HepG2 (cell line): Measurements from ENCODE around the gene AMHR2. TPM values are rescaled to one million over a fixed set of nuclear protein-coding genes. Genes with fewer than 3 reads are reported as not detected.
A peak's percentile ranks its signal among the peaks of the same experiment; 100 is the strongest.

ENCODE experiments used
- ATAC-seq: fragments of 200-7000 bp; cut with Tn5 transposase; 3 replicates; pipeline ENCODE4 v1.9.1; 2020; ENCODE audit warnings: mild to moderate bottlenecking, moderate library complexity
- BruUV-seq: library from RNA; stranded (reverse); fragments of 400-500 nt; replicated peaks from 2 replicates; lab custom pipeline; 2021; lab: Mats Ljungman, UMichigan
- CTCF ChIA-PET: fragments of 300-600 bp; formaldehyde crosslinking; extraction: SDS; loops from one replicate; lab custom pipeline; 2021; ENCODE audit warnings: low total read pairs, inconsistent platforms, low intra/inter-chr PET ratio; lab: Yijun Ruan, JAX
- POLR2A ChIA-PET: fragments of 350-600 bp; sonication (Branson Sonifier 250); formaldehyde crosslinking; loops from one replicate; lab custom pipeline; 2020; ENCODE audit warnings: antibody characterized with exemption, inconsistent platforms; lab: Yijun Ruan, JAX
- DNase-seq: peaks from one replicate; pipeline ENCODE4 v3.0.0-alpha.2; 2015; ENCODE audit warnings: low spot score
- FAIRE-seq: peaks from 3 replicates; lab custom pipeline; 2011; peaks lifted over from hg19 to GRCh38; lab: Jason Lieb, UNC
- H2AFZ ChIP-seq: one replicate; pipeline ENCODE4 v1.6.1; 2011; ENCODE audit warnings: low read length, inconsistent platforms
- H3K27ac ChIP-seq: fragments of 300-600 bp; 3 replicates; pipeline ENCODE4 v1.8.0; 2011; ENCODE audit warnings: mixed run types, mild to moderate bottlenecking, mixed read lengths, low read length, inconsistent platforms; ENCODE audit not compliant: insufficient read depth; ENCODE audit errors: extremely low read length
- H3K27me3 ChIP-seq, 2 experiments: fragments of 200-600 bp in 1 of 2; 2 replicates in 1 of 2; 3 replicates in 1 of 2; pipeline versions ENCODE4 v1.6.0 to v1.8.0; 2011; ENCODE audit warnings: low read length in 2 of 2, mild to moderate bottlenecking in 2 of 2, moderate library complexity in 2 of 2, inconsistent platforms in 1 of 2; ENCODE audit not compliant: insufficient read depth in 2 of 2, control insufficient read depth in 1 of 2
- H3K36me3 ChIP-seq, 2 experiments: fragments of 200-600 bp in 1 of 2; replicated peaks in 1 of 2; 2 replicates in 1 of 2; 3 replicates in 1 of 2; pipeline versions ENCODE4 v1.5.1 to v1.8.0; 2011; ENCODE audit warnings: low read length in 2 of 2, inconsistent platforms in 1 of 2; ENCODE audit not compliant: insufficient read depth in 2 of 2, control insufficient read depth in 1 of 2
- H3K4me1 ChIP-seq: 2 replicates; pipeline ENCODE4 v1.5.1; 2012; ENCODE audit warnings: low read length, inconsistent platforms; ENCODE audit not compliant: insufficient read depth
- H3K4me2 ChIP-seq: 2 replicates; pipeline ENCODE4 v1.6.0; 2011; ENCODE audit warnings: low read depth, low read length, inconsistent platforms
- H3K4me3 ChIP-seq, 3 experiments: fragments of 200-600 bp in 1 of 3; sonication (generic), shearing (Covaris generic) in 1 of 3; replicated peaks in 1 of 3; 2 replicates each; pipeline ENCODE4 v1.5.1; 2011 to 2016; ENCODE audit warnings: low read length in 3 of 3, inconsistent platforms in 2 of 3, low read depth in 2 of 3, mild to moderate bottlenecking in 2 of 3, control low read depth in 1 of 3, mixed read lengths in 1 of 3; ENCODE audit not compliant: insufficient read depth in 1 of 3
- H3K79me2 ChIP-seq: one replicate; pipeline ENCODE4 v1.6.1; 2011; ENCODE audit warnings: low read length, inconsistent platforms; ENCODE audit not compliant: insufficient read depth
- H3K9ac ChIP-seq: 2 replicates; pipeline ENCODE4 v1.6.0; 2011; ENCODE audit warnings: mild to moderate bottlenecking, low read depth, low read length, inconsistent platforms; ENCODE audit not compliant: insufficient read depth
- H3K9me3 ChIP-seq: 2 replicates; pipeline ENCODE4 v1.5.1; 2012; ENCODE audit warnings: mild to moderate bottlenecking, low read length
- H4K20me1 ChIP-seq: 2 replicates; pipeline ENCODE4 v1.6.0; 2011; ENCODE audit warnings: inconsistent platforms, mild to moderate bottlenecking, low read length, moderate library complexity; ENCODE audit not compliant: insufficient read depth
- FOXM1 ChIP-seq: sonication (generic); formaldehyde crosslinking; IDR thresholded peaks from 2 replicates; pipeline ENCODE4 v1.5.0; 2020; ENCODE audit warnings: missing genetic modification reagents
- MEF2D ChIP-seq: sonication (generic); formaldehyde crosslinking; IDR thresholded peaks from 2 replicates; pipeline ENCODE4 v1.5.1; 2020; ENCODE audit warnings: mild to moderate bottlenecking, missing genetic modification reagents
- MIER2 ChIP-seq: IDR thresholded peaks from 2 replicates; pipeline ENCODE4 v1.6.1; 2016; ENCODE audit warnings: missing biosample characterization, missing genetic modification reagents
- MLLT10 ChIP-seq: sonication (generic); formaldehyde crosslinking; IDR thresholded peaks from 2 replicates; pipeline ENCODE4 v1.4.0; 2020; ENCODE audit warnings: missing genetic modification reagents
- NKX3-1 ChIP-seq: sonication (generic); formaldehyde crosslinking; IDR thresholded peaks from 2 replicates; pipeline ENCODE4 v1.5.0; 2020; ENCODE audit warnings: missing genetic modification reagents
- RBFOX2 ChIP-seq: fragments of 200-400 bp; formaldehyde crosslinking; IDR thresholded peaks from 2 replicates; pipeline ENCODE4 v1.6.1; 2017; ENCODE audit warnings: low read depth, mild to moderate bottlenecking, low read length
- RBM22 ChIP-seq: fragments of 200-400 bp; formaldehyde crosslinking; optimal IDR thresholded peaks from 2 replicates; pipeline ENCODE3; 2017; ENCODE audit warnings: mild to moderate bottlenecking, low read length, moderate library complexity
- SNAPC2 ChIP-seq: sonication (generic); formaldehyde crosslinking; IDR thresholded peaks from 2 replicates; pipeline ENCODE4 v1.8.1; 2022; ENCODE audit warnings: mild to moderate bottlenecking, missing genetic modification reagents
- SOX13 ChIP-seq, 3 experiments: fragments of 450-650 bp in 1 of 3; sonication (generic) in 1 of 3; formaldehyde crosslinking in 1 of 3; IDR thresholded peaks in 2 of 3; conservative IDR thresholded peaks in 1 of 3; 2 replicates each; pipeline versions ENCODE4 v1.5.0 to v1.6.1; 2016 to 2020; ENCODE audit warnings: antibody characterized with exemption in 1 of 3, mild to moderate bottlenecking in 1 of 3, missing compliant biosample characterization in 1 of 3, missing genetic modification reagents in 1 of 3, moderate library complexity in 1 of 3
- WGBS: methylation state at CpG from one replicate; pipeline ENCODE4 v1.1.6; 2017; ENCODE audit warnings: low lambda C conversion rate; 5-methylcytosine and 5-hydroxymethylcytosine counted together
- in situ Hi-C: cut with HindIII; loops from 2 replicates; pipeline ENCODE4 v1.10.0; 2017; ENCODE audit warnings: low pct_unique_long_range_greater_than_20kb; ENCODE audit not compliant: extremely low pct_ligation_motif_present
- intact Hi-C: fragments of 100-400 bp; cut with micrococcal nuclease; formaldehyde crosslinking; loops from one replicate; pipeline ENCODE4 v1.10.0; 2022; ENCODE audit not compliant: unreplicated experiment
- polyA plus RNA-seq, 8 experiments: library from polyadenylated mRNA; depleted of rRNA in 3 of 8; stranded (reverse) in 7 of 8; unstranded in 1 of 8; fragments of >200 nt; fragmentation: Illumina TruSeq in 4 of 8; extraction: Trizol in 4 of 8; gene quantifications; 2 replicates each; pipeline versions ENCODE4 v1.2.1 to v1.2.3, GENCODE V29; 2011 to 2016; ENCODE audit warnings: low read depth in 4 of 8, missing spikeins in 1 of 8, mixed read lengths in 1 of 8; ENCODE audit not compliant: insufficient read depth in 1 of 8
- total RNA-seq, 5 experiments: library from RNA; depleted of rRNA; stranded (reverse); fragments of >200 nt; fragmentation: Illumina TruSeq; extraction: Trizol; gene quantifications; 2 replicates each; pipeline ENCODE4 v1.2.3, GENCODE V29; 2016; ENCODE audit warnings: low read depth in 1 of 5
- TF ChIP-seq, protein P1 (sequence below): sonication (generic); formaldehyde crosslinking; IDR thresholded peaks from 2 replicates; pipeline ENCODE4 v1.4.0; 2020; ENCODE audit warnings: mild to moderate bottlenecking, missing genetic modification reagents
- TF ChIP-seq, protein P2 (sequence below), 2 experiments: sonication (generic) in 1 of 2; formaldehyde crosslinking in 1 of 2; IDR thresholded peaks; 2 replicates each; pipeline versions ENCODE4 v1.4.0 to v1.6.1; 2018 to 2020; ENCODE audit warnings: missing genetic modification reagents in 2 of 2, borderline replicate concordance in 1 of 2, low read depth in 1 of 2, mild to moderate bottlenecking in 1 of 2, missing biosample characterization in 1 of 2
- TF ChIP-seq, protein P3 (sequence below): sonication (generic); formaldehyde crosslinking; IDR thresholded peaks from 2 replicates; pipeline ENCODE4 v1.8.0; 2022; ENCODE audit warnings: mild to moderate bottlenecking, missing genetic modification reagents, moderate library complexity

Gene AMHR2
- total and polyA plus RNA-seq, 2 of the 13 experiments (the other 11 are each of a cell fraction or from before 2014, with no cell fraction given): 0.24 to 0.58 TPM

DNA sequence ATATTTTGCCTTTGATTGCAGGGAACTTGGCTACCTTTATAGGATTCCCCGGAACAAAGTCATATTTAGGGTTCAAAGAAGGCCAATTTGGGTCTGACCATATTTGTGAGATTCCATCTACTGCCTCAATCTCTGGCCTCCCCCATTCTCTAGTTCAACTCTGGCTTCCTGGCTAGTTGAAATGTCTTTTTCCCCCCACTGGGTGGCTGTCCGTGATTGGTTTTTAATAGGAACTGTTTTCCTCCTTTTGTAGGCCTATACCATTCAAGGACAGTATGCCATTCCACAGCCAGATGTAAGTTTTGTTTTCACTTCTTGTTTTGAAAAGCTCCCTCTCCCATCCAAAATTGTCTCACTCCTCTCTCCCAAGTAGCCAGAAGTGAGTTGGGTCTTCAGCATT, 42.0 kb downstream of the AMHR2 start:
- Histone ChIP-seq H3K4me1 (peaks cover 50% of the 10 kb centered on the region), H4K20me1 (peaks cover 64% of the 10 kb centered on the region), H3K79me2 (peaks cover 55% of the 10 kb centered on the region), H3K9me3 (no peaks in the 10 kb centered on the region), H2AFZ (no peak overlapping the region), H3K4me2 (no peak overlapping the region), H3K27me3 (no peaks in the 10 kb centered on the region), H3K36me3 (peaks cover 45 to 96% of the 10 kb centered on the region in 2 experiments), H3K27ac (no peak overlapping the region), H3K4me3 (no peak overlapping the region), H3K9ac (no peak overlapping the region)
- in situ Hi-C loops: no loop called here
- FAIRE-seq: no peak
- ATAC-seq: no peak
- DNase-seq: no peak
- intact Hi-C loops: no loop called here
- POLR2A ChIA-PET: no interaction called here
- WGBS: 86% methylated on average over 2 of the region's 2 CpGs
- CTCF ChIA-PET: no interaction called here
- TF ChIP-seq NKX3-1 (CRISPR knock-in tag) (no peak), MIER2 (no peak), FOXM1 (CRISPR knock-in tag) (no peak), MLLT10 (CRISPR knock-in tag) (no peak), RBFOX2 (peak; percentile 56; the same call in 1 of the 2 replicates), MEF2D (CRISPR knock-in tag) (no peak), SNAPC2 (CRISPR knock-in tag) (no peak), SOX13 (IDR thresholded peaks at IDR 0.05) (no peak), SOX13 (CRISPR knock-in tag; conservative IDR thresholded peaks at IDR 0.05 in 1 of 2, IDR thresholded peaks at IDR 0.05 in 1 of 2) (no peak), RBM22 (peak; percentile 42)
- TF ChIP-seq, protein P1, sequence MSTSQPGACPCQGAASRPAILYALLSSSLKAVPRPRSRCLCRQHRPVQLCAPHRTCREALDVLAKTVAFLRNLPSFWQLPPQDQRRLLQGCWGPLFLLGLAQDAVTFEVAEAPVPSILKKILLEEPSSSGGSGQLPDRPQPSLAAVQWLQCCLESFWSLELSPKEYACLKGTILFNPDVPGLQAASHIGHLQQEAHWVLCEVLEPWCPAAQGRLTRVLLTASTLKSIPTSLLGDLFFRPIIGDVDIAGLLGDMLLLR: no peak
- TF ChIP-seq, protein P2, sequence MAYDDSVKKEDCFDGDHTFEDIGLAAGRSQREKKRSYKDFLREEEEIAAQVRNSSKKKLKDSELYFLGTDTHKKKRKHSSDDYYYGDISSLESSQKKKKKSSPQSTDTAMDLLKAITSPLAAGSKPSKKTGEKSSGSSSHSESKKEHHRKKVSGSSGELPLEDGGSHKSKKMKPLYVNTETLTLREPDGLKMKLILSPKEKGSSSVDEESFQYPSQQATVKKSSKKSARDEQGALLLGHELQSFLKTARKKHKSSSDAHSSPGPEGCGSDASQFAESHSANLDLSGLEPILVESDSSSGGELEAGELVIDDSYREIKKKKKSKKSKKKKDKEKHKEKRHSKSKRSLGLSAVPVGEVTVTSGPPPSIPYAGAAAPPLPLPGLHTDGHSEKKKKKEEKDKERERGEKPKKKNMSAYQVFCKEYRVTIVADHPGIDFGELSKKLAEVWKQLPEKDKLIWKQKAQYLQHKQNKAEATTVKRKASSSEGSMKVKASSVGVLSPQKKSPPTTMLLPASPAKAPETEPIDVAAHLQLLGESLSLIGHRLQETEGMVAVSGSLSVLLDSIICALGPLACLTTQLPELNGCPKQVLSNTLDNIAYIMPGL (CRISPR knock-in tag; IDR thresholded peaks at IDR 0.05; ENCODE audit: borderline replicate concordance in 1 of 2, low read depth in 1 of 2): no peak
- TF ChIP-seq, protein P3, sequence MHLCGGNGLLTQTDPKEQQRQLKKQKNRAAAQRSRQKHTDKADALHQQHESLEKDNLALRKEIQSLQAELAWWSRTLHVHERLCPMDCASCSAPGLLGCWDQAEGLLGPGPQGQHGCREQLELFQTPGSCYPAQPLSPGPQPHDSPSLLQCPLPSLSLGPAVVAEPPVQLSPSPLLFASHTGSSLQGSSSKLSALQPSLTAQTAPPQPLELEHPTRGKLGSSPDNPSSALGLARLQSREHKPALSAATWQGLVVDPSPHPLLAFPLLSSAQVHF (CRISPR knock-in tag): no peak
- BruUV-seq: TSS peak; percentile 2
